Right lobe of liver (tissue), 4 donors: ENCODE data around the gene ULBP3.

Experiments
- CTCF ChIP-seq, 4 donors: fragments of 200-600 bp in 3 of 4; fragments of 450-650 bp in 1 of 4; IDR thresholded peaks; one replicate each; pipeline versions ENCODE4 v1.5.1 to v1.8.0; 2016 to 2022; ENCODE audit warnings: antibody characterized with exemption in 4 of 4, mild to moderate bottlenecking in 2 of 4
- POLR2A ChIP-seq: fragments of 450-650 bp; IDR thresholded peaks from one replicate; pipeline ENCODE4 v1.6.1; 2017; ENCODE audit warnings: antibody characterized with exemption, mild to moderate bottlenecking
- donor health status: DM: no; HTN: no; CAD: no.
- donor health status: DM: no; HTN: no; CAD: no.
- donor health status: DM: no; HTN: yes; CAD: no.

GRCh38 chr6:150030611-150031010 lies 38.3 kb downstream of the ULBP3 start:
- TF ChIP-seq CTCF (IDR thresholded peaks at IDR 0.05) (no peak), POLR2A (no peak)
